Measurements from ENCODE around the gene FBXO7.

FBXO7 gene

GRCh38 chr22:32546935-32547334 lies 72.3 kb downstream of the FBXO7 start:
- Histone ChIP-seq H3K27ac (ENCODE audit: low read depth, low read length) (no peak overlapping the region), H3K9me3 (ENCODE audit: insufficient read depth, low read length) (no peaks in the 10 kb centered on the region), H3K4me2 (ENCODE audit: low read depth, low read length, poor library complexity, severe bottlenecking) (no peak overlapping the region), H3F3A (ENCODE audit: insufficient read depth) (no peaks in the 10 kb centered on the region), H3K79me2 (ENCODE audit: insufficient read depth, low read length) (no peaks in the 10 kb centered on the region), H3K9ac (ENCODE audit: low read length) (no peak overlapping the region), H3K36me3 (ENCODE audit: low read length) (no peaks in the 10 kb centered on the region), H3K9me2 (replicated peaks; ENCODE audit: insufficient read depth, low read length) (no peaks in the 10 kb centered on the region), H3K4me3 (ENCODE audit: insufficient read depth, low read length, poor library complexity, severe bottlenecking) (no peak overlapping the region), H2AFZ (ENCODE audit: low read depth, low read length, severe bottlenecking) (no peak overlapping the region), H4K20me1 (ENCODE audit: low read depth, low read length) (no peaks in the 10 kb centered on the region), H3K27me3 (ENCODE audit: low read length) (no peaks in the 10 kb centered on the region)
- TF ChIP-seq EZH2phosphoT487 (conservative IDR thresholded peaks at IDR 0.05; ENCODE audit: low read length) (no peak), CTCF (IDR thresholded peaks at IDR 0.05; ENCODE audit: insufficient read depth, low read length, poor library complexity, severe bottlenecking) (no peak)

GRCh38 chr22:32548039-32548438 lies 73.4 kb downstream of the FBXO7 start:
- Histone ChIP-seq H3K27me3 (ENCODE audit: low read length) (no peaks in the 10 kb centered on the region), H3K9ac (ENCODE audit: low read length) (no peak overlapping the region), H3K36me3 (ENCODE audit: low read length) (no peaks in the 10 kb centered on the region), H3K79me2 (ENCODE audit: insufficient read depth, low read length) (no peaks in the 10 kb centered on the region), H4K20me1 (ENCODE audit: low read depth, low read length) (no peaks in the 10 kb centered on the region), H2AFZ (ENCODE audit: low read depth, low read length, severe bottlenecking) (no peak overlapping the region), H3K4me2 (ENCODE audit: low read depth, low read length, poor library complexity, severe bottlenecking) (no peak overlapping the region), H3F3A (ENCODE audit: insufficient read depth) (no peaks in the 10 kb centered on the region), H3K27ac (ENCODE audit: low read depth, low read length) (no peak overlapping the region), H3K9me3 (ENCODE audit: insufficient read depth, low read length) (no peaks in the 10 kb centered on the region), H3K4me3 (ENCODE audit: insufficient read depth, low read length, poor library complexity, severe bottlenecking) (no peak overlapping the region), H3K9me2 (replicated peaks; ENCODE audit: insufficient read depth, low read length) (no peaks in the 10 kb centered on the region)
- TF ChIP-seq CTCF (IDR thresholded peaks at IDR 0.05; ENCODE audit: insufficient read depth, low read length, poor library complexity, severe bottlenecking) (no peak), EZH2phosphoT487 (conservative IDR thresholded peaks at IDR 0.05; ENCODE audit: low read length) (no peak)
